ENCODE data around the gene IGSF3. TPM values are rescaled to one million over a fixed set of nuclear protein-coding genes. Genes with fewer than 3 reads are reported as not detected.

The IGSF3 gene
- total RNA-seq, 1 donor from 2014 or later, result 7.2 TPM

- Mint-ChIP-seq H3K4me1 (no peaks in the 10 kb centered on the region), H3K27me3 (peaks cover 12% of the 10 kb centered on the region), H3K4me3 (no peak overlapping the region), H3K27ac (no peak overlapping the region), H3K9me3 (no peaks in the 10 kb centered on the region), H3K36me3 (ENCODE audit: low read depth) (no peaks in the 10 kb centered on the region)
- DNase-seq, result no peak
- CTCF ChIA-PET, result no interaction called here
- POLR2A ChIA-PET, result no interaction called here
- intact Hi-C loops (cut with micrococcal nuclease), result no loop called here
- no peak for ATAC-seq (ENCODE audit: low read depth)
- no peak for TF ChIP-seq CTCF (IDR thresholded peaks at IDR 0.05)
Observed at GRCh38 chr1:116694524-116694923, 27.0 kb upstream of the IGSF3 start.

- H3K4me1 Mint-ChIP-seq, result no peaks in the 10 kb centered on the region
- H3K27me3 Mint-ChIP-seq, result peaks cover 12% of the 10 kb centered on the region
- DNase-seq, result no peak
- POLR2A ChIA-PET, result no interaction called here
- H3K9me3 Mint-ChIP-seq, result no peaks in the 10 kb centered on the region
- TF ChIP-seq CTCF (IDR thresholded peaks at IDR 0.05), result no peak
- H3K27ac Mint-ChIP-seq, result no peak overlapping the region
- H3K4me3 Mint-ChIP-seq, result no peak overlapping the region
- no peaks in the 10 kb centered on the region for H3K36me3 Mint-ChIP-seq (ENCODE audit: low read depth)
- CTCF ChIA-PET, result no interaction called here
- no peak for ATAC-seq (ENCODE audit: low read depth)
- intact Hi-C loops (cut with micrococcal nuclease), result no loop called here
Observed at GRCh38 chr1:116693759-116694480, 26.4 kb upstream of the IGSF3 start.

- DNase-seq (no peak), ATAC-seq (ENCODE audit: low read depth) (no peak)
- H3K4me3 Mint-ChIP-seq, result no peak overlapping the region
- ChIA-PET POLR2A (no interaction called here), CTCF (interaction anchor here (0.8 kb wide), 1 partner anchor 97 kb away, joined by 3 read pairs; no protein-coding TSS in a partner anchor)
- no peaks in the 10 kb centered on the region for H3K4me1 Mint-ChIP-seq
- H3K9me3 Mint-ChIP-seq, result no peaks in the 10 kb centered on the region
- no peak for TF ChIP-seq CTCF (IDR thresholded peaks at IDR 0.05)
- no peak overlapping the region for H3K27ac Mint-ChIP-seq
- peaks cover 12% of the 10 kb centered on the region for H3K27me3 Mint-ChIP-seq
- no peaks in the 10 kb centered on the region for H3K36me3 Mint-ChIP-seq (ENCODE audit: low read depth)
- intact Hi-C loops (cut with micrococcal nuclease), result no loop called here
Observed at GRCh38 chr1:116692879-116693278, 25.3 kb upstream of the IGSF3 start.

DNA sequence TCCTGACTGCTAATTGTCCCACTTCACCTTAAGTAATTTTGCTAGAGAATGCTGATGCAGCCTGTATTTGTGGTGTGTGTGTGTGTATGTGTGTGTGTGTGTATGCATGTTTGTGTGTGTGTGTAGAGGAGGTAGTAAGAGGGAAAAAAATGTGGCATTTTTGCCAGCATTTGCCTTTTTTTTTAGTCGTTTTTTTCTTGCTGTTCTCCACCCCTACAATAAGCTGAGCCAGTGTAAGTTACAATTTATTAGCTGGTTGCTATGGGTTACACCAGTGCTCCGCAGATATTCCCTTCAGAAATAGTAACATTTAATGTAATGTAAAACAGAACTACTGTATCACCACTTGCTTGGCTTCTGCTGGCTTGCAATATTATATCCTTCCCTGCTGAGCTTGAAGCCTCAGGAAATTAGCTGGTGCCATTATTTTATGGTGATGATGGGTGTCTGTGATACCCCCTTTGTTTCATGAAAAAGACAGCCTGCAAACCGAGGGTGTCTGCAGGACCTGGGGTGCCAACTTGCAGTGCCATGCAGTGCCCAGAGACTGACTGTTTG, 23.4 kb upstream of the IGSF3 start:
- POLR2A ChIA-PET, result no interaction called here
- Mint-ChIP-seq H3K4me3 (no peak overlapping the region), H3K4me1 (no peaks in the 10 kb centered on the region), H3K27ac (no peak overlapping the region), H3K36me3 (ENCODE audit: low read depth) (no peaks in the 10 kb centered on the region), H3K27me3 (peaks cover 12% of the 10 kb centered on the region), H3K9me3 (no peaks in the 10 kb centered on the region)
- DNase-seq, result no peak
- intact Hi-C loops (cut with micrococcal nuclease), result no loop called here
- CTCF ChIA-PET, result interaction anchor here (0.7 kb wide), 1 partner anchor 18 kb away, joined by 3 read pairs; no protein-coding TSS in a partner anchor
- no peak for TF ChIP-seq CTCF (IDR thresholded peaks at IDR 0.05)
- no peak for ATAC-seq (ENCODE audit: low read depth)

DNA sequence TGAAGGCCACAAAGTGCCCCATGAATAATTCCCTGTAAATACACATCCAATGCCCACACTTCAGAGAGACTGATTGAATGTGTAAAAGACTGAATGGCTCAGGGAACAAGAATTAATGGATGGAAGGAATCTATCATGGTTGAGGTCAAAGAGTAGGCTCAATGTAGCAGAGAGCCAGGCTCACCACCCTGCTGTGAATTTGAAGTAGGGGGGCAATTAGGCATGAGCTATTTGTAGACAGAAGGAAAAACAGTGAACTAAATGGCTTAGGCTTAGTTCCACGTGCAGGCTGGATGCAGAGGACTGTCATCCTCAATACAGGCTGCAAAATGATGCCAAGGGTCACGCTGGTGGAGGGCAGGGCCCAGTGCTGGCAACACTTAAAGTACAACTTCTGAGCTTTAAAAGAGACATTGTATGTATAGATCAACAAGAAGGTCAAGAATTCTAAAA, 22.9 kb upstream of the IGSF3 start:
- no peak for TF ChIP-seq CTCF (IDR thresholded peaks at IDR 0.05)
- POLR2A ChIA-PET, result no interaction called here
- H3K36me3 Mint-ChIP-seq (ENCODE audit: low read depth), result no peaks in the 10 kb centered on the region
- no peak for ATAC-seq (ENCODE audit: low read depth)
- no peak overlapping the region for H3K4me3 Mint-ChIP-seq
- H3K4me1 Mint-ChIP-seq, result no peaks in the 10 kb centered on the region
- CTCF ChIA-PET, result interaction anchor here (0.7 kb wide), 1 partner anchor 18 kb away, joined by 3 read pairs; no protein-coding TSS in a partner anchor
- H3K27me3 Mint-ChIP-seq, result peaks cover 12% of the 10 kb centered on the region
- no peak for DNase-seq
- intact Hi-C loops (cut with micrococcal nuclease), result no loop called here
- no peak overlapping the region for H3K27ac Mint-ChIP-seq
- H3K9me3 Mint-ChIP-seq, result no peaks in the 10 kb centered on the region

Measured in activated B cell treated with CpG ODN at 0.5 μM for 24 hours (primary cell).